Smooth muscle cell of bladder (primary cell): Measurements from ENCODE around the gene HLA-DQA1. TPM values are rescaled to one million over a fixed set of nuclear protein-coding genes. Genes with fewer than 3 reads are reported as not detected.

Experiments used
- total RNA-seq: library from RNA; depleted of rRNA; stranded (reverse); fragments of >200 nt; gene quantifications from 2 replicates; pipeline ENCODE4 v1.2.3, GENCODE V29; 2014

HLA-DQA1 gene
- not detected in 2 replicates for total RNA-seq

GRCh38 chr6:32637219-32637880 lies at the start of gene HLA-DQA1:
Gene HLA-DQA1 (plus strand): TSS chr6:32637406. CDS start chr6:32637459, 53 bp downstream.

GRCh38 chr6:32589596-32590449 lies 47.4 kb upstream of the HLA-DQA1 start, which contains the start of gene HLA-DRB1:
Gene HLA-DRB1 (minus strand): TSS chr6:32589848. CDS start chr6:32589742, 106 bp downstream.

GRCh38 chr6:32666420-32667300 lies 29.5 kb downstream of the HLA-DQA1 start, which contains the start of gene HLA-DQB1:
Gene HLA-DQB1 (minus strand): TSS chr6:32666657. CDS start chr6:32666607, 50 bp downstream.

Other genes starting within 250 kb of the HLA-DQA1 start
- not detected in 2 replicates for gene BTNL2, start 230.2 kb upstream of the HLA-DQA1 start, total RNA-seq
- gene HLA-DRA, start 197.5 kb upstream of the HLA-DQA1 start, total RNA-seq, result 0.09 TPM in 1 of 2 replicates, not detected in the other
- gene HLA-DRB5, start 107.1 kb upstream of the HLA-DQA1 start, total RNA-seq, result not detected in 2 replicates
- not detected in 2 replicates for gene HLA-DRB1, start 47.6 kb upstream of the HLA-DQA1 start, total RNA-seq
- not detected in 2 replicates for gene HLA-DQB1, start 29.3 kb downstream of the HLA-DQA1 start, total RNA-seq
- not detected in 2 replicates for gene HLA-DQA2, start 104.0 kb downstream of the HLA-DQA1 start, total RNA-seq
- gene HLA-DQB2, start 126.1 kb downstream of the HLA-DQA1 start, total RNA-seq, result not detected in 2 replicates
- gene HLA-DOB, start 179.6 kb downstream of the HLA-DQA1 start, total RNA-seq, result 0.09 and 0.14 TPM in 2 replicates
- gene TAP2, start 201.3 kb downstream of the HLA-DQA1 start, total RNA-seq, result 15.8 and 21.7 TPM in 2 replicates
- 43.6 and 51.9 TPM in 2 replicates for gene PSMB8, start 206.6 kb downstream of the HLA-DQA1 start, total RNA-seq
- 37.1 and 41.5 TPM in 2 replicates for gene TAP1, start 216.3 kb downstream of the HLA-DQA1 start, total RNA-seq
- 29.2 and 31.1 TPM in 2 replicates for gene PSMB9, start 216.8 kb downstream of the HLA-DQA1 start, total RNA-seq